ENCODE data around the gene LPP. TPM values are rescaled to one million over a fixed set of nuclear protein-coding genes. Genes with fewer than 3 reads are reported as not detected.

The LPP gene
- total RNA-seq, 1 donor, result 92.1 TPM

- no peak for TF ChIP-seq CTCF (IDR thresholded peaks at IDR 0.05; ENCODE audit: insufficient read depth, low read length)
- DNase-seq (ENCODE audit: low read depth), result peak; percentile 19
- no peak overlapping the region for H3K4me3 ChIP-seq (ENCODE audit: low read depth, low read length)
Measured at GRCh38 chr3:188559072-188559429, 405.1 kb downstream of the LPP start.

DNA sequence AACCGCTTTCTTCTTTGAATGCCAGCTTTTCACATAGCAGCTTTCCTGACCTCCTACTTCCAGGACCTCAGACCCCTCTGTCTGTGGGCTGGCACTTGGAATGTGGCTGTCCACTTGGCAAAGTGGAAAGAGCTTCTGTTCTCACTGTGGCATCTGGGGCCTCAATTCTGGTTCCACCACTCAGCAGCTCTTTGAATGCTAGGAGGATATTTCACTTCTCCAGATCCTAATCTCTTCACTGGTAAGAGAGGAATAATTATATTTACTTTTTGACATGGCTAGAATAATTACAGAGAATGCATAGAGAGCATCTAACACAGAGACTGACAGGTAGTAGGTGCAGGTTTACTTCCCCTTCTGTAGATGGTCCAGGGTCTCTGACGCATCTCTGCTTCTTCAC, 405.9 kb downstream of the LPP start:
- TF ChIP-seq CTCF (IDR thresholded peaks at IDR 0.05; ENCODE audit: insufficient read depth, low read length), result no peak
- DNase-seq (ENCODE audit: low read depth), result no peak
- H3K4me3 ChIP-seq (ENCODE audit: low read depth, low read length), result no peak overlapping the region

GRCh38 chr3:188562144-188562543, 408.2 kb downstream of the LPP start:
- DNase-seq (ENCODE audit: low read depth), result no peak
- no peak overlapping the region for H3K4me3 ChIP-seq (ENCODE audit: low read depth, low read length)
- TF ChIP-seq CTCF (IDR thresholded peaks at IDR 0.05; ENCODE audit: insufficient read depth, low read length), result no peak

DNA sequence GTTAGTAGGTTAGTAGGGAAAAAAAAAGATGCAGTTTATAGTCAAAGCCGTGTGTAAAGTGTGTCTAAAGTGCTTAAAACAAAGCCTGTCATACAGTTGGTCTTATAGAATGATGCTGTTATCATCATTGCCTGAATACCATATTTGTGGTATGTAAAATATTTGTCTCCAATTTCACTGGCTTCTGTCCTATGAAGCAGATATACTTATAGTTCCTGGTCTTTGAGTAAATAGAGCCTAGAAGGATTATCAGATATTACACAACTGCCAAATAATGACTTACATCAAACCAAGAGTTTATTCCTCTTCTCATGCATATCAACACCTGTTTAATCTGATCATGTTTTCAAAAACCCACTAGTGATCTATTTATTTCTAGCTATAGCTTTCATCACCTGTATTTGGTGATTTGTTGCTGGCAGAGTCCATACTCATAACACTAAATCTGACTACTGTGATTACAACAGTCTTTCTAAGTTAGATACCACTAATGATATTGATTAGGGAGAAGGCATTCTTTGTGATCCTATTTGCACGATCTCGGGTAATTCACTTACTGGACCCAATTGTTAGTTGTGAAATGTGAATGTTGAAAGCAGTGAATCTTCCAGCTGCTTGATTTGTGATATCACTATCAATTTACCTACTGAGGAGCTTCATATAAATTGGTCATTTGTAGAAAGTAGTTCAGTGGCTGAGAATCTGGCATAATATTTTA, 413.7 kb downstream of the LPP start:
- peak; percentile 34 for DNase-seq (ENCODE audit: low read depth)
- H3K4me3 ChIP-seq (ENCODE audit: low read depth, low read length), result no peak overlapping the region
- TF ChIP-seq CTCF (IDR thresholded peaks at IDR 0.05; ENCODE audit: insufficient read depth, low read length), result no peak

- DNase-seq (ENCODE audit: low read depth), result peak; percentile 15
- H3K4me3 ChIP-seq (ENCODE audit: low read depth, low read length), result no peak overlapping the region
- no peak for TF ChIP-seq CTCF (IDR thresholded peaks at IDR 0.05; ENCODE audit: insufficient read depth, low read length)
Measured at GRCh38 chr3:188568736-188569135, 414.8 kb downstream of the LPP start.

- H3K4me3 ChIP-seq (ENCODE audit: low read depth, low read length), result no peak overlapping the region
- no peak for DNase-seq (ENCODE audit: low read depth)
- TF ChIP-seq CTCF (IDR thresholded peaks at IDR 0.05; ENCODE audit: insufficient read depth, low read length), result no peak
Measured at GRCh38 chr3:188571531-188572095, 417.7 kb downstream of the LPP start.

All from fibroblast of the aortic adventitia (primary cell).